ENCODE data around the gene PCDHA2. TPM values are rescaled to one million over a fixed set of nuclear protein-coding genes. Genes with fewer than 3 reads are reported as not detected.

PCDHA2 gene
- total RNA-seq, 4 donors from 2014 or later, result 0.38 TPM; not detected in 3

DNA sequence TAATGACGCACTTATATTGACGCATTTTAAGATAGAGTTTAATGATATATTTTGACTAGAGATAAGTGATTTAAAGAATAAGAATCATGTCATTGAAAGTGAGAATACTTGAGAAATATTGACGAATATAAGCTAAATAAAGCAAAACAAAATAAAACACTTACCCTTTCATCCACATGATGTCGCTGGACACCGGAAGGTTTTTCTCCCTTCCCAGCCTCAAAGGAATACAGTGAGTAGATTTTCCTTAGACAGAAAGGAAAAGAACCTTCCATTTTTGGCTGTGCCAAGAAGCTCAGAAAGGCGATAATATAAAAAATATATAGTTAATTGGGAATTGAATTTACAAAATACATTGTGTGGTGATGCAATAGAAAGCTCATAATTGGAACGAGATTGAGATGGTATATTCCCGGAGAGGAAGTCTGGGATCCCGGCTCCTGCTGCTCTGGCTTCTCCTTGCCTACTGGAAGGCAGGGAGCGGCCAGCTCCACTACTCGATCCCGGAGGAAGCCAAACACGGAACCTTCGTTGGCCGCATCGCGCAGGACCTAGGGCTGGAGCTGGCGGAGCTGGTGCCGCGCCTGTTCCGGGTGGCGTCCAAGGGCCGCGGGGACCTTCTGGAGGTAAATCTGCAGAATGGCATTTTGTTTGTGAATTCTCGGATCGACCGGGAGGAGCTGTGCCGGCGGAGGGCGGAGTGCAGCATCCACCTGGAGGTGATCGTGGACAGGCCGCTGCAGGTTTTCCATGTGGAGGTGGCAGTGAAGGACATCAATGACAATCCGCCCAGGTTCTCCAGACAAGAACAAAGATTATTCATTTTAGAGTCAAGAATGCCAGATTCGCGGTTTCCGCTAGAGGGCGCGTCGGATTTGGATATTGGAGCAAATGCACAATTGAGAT, 27.0 kb downstream of the PCDHA2 start, which contains the start of gene PCDHA5:
Gene PCDHA5, plus strand, starts transcription at position 239 of the 906 bp plus-strand sequence.
- TF ChIP-seq, protein P1, sequence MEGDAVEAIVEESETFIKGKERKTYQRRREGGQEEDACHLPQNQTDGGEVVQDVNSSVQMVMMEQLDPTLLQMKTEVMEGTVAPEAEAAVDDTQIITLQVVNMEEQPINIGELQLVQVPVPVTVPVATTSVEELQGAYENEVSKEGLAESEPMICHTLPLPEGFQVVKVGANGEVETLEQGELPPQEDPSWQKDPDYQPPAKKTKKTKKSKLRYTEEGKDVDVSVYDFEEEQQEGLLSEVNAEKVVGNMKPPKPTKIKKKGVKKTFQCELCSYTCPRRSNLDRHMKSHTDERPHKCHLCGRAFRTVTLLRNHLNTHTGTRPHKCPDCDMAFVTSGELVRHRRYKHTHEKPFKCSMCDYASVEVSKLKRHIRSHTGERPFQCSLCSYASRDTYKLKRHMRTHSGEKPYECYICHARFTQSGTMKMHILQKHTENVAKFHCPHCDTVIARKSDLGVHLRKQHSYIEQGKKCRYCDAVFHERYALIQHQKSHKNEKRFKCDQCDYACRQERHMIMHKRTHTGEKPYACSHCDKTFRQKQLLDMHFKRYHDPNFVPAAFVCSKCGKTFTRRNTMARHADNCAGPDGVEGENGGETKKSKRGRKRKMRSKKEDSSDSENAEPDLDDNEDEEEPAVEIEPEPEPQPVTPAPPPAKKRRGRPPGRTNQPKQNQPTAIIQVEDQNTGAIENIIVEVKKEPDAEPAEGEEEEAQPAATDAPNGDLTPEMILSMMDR (IDR thresholded peaks at IDR 0.05; ENCODE audit: low read depth), result no peak

DNA sequence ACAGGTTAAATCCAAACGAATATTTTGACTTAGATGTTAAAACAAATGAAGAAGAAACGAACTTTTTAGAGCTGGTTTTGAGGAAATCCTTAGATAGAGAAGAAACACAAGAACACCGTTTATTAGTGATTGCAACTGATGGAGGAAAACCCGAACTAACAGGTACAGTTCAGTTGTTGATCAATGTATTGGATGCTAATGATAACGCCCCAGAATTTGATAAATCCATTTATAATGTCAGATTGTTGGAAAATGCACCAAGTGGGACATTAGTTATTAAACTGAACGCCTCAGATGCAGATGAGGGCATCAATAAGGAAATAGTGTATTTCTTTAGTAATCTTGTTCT, 27.6 kb downstream of the PCDHA2 start:
- TF ChIP-seq, protein P1 (IDR thresholded peaks at IDR 0.05; ENCODE audit: low read depth), result no peak

DNA sequence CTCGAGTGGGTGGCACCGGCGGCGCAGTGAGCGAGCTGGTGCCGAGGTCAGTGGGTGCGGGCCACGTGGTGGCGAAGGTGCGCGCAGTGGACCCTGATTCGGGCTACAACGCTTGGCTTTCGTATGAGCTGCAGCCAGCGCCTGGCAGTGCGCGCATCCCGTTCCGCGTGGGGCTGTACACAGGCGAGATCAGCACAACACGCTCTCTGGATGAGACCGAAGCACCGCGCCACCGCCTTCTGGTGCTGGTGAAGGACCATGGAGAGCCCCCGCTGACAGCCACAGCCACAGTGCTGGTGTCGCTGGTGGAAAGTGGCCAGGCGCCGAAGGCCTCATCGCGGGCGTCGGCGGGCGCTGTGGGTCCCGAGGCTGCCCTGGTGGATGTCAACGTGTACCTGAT, 28.8 kb downstream of the PCDHA2 start:
- TF ChIP-seq, protein P1 (IDR thresholded peaks at IDR 0.05; ENCODE audit: low read depth), result no peak

DNA sequence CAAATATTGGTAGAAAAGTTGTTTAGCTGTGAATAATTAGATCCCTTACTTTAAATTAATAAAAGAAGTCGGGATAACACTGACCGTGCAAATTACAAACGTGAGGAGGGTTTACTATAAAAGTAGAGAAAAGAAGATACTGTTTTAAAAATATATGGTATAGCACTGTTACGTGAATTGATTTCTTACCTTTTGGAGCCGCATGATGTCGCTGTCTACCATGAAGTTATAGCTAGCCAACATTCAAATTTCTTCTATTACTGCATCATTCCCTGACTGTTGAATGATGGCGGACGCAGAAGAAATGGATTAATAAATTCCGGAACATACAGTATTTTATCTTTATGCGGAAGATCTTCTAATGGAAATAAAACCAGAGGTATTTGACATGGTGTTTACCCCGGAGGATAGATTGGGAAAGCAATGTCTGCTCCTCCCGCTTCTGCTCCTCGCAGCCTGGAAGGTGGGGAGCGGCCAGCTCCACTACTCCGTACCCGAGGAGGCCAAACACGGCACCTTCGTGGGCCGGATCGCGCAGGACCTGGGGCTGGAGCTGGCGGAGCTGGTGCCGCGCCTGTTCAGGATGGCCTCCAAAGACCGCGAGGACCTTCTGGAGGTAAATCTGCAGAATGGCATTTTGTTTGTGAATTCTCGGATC, 33.2 kb downstream of the PCDHA2 start, which contains the start of gene PCDHA6:
Gene PCDHA6, plus strand, starts transcription at position 257 of the 658 bp plus-strand sequence. Its CDS starts 132 bp downstream, at position 389.
- TF ChIP-seq, protein P1 (IDR thresholded peaks at IDR 0.05; ENCODE audit: low read depth), result no peak

DNA sequence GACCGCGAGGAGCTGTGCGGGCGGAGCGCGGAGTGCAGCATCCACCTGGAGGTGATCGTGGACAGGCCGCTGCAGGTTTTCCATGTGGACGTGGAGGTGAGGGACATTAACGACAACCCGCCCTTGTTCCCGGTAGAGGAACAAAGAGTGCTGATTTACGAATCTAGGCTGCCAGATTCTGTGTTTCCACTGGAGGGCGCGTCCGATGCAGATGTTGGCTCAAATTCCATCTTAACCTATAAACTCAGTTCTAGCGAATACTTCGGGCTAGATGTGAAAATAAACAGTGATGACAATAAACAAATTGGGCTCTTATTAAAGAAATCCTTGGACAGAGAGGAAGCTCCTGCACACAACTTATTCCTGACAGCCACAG, 33.7 kb downstream of the PCDHA2 start:
- TF ChIP-seq, protein P1 (IDR thresholded peaks at IDR 0.05; ENCODE audit: low read depth), result no peak

DNA sequence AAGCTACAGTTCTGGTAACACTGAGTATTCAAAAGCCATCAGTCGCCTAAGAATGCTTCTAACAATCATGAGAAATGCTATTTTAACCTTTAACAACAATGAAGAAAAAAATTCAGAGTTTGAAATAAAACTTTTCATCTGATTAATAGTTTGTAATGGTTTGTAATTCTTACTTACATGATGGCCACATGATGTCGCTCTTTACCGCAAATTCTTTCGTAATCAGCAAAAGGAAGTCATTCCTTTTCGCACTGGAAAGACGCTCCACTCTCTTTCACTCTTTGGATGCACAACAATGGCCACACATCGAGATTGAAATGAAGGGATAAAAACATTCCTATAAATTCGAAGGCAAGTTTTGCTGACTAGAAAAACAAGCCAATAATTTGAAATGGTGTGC, 39.3 kb downstream of the PCDHA2 start, which contains the start of gene PCDHA7:
Gene PCDHA7, plus strand, starts transcription at position 277 of the 400 bp plus-strand sequence. Its CDS starts 115 bp downstream, at position 392.
- TF ChIP-seq, protein P1 (IDR thresholded peaks at IDR 0.05; ENCODE audit: low read depth), result no peak
